ENCODE results near the gene C22orf31. TPM values are rescaled to one million over a fixed set of nuclear protein-coding genes. Genes with fewer than 3 reads are reported as not detected.

Gene C22orf31
- not detected for total RNA-seq
- long read RNA-seq = 0 reads

- ATAC-seq (no peak), DNase-seq (no peak)
- intact Hi-C loops (cut with DNase I, micrococcal nuclease) = no loop called here
These were observed at the start of gene C22orf31 for GRCh38 chr22:29061773-29062172. C22orf31 (minus strand) TSS chr22:29061831; CDS start chr22:29061792, 39 bp downstream.

GRCh38 chr22:29110946-29111345 lies 49.3 kb upstream of the C22orf31 start:
- DNase-seq (no peak), ATAC-seq (no peak)
- intact Hi-C loops (cut with DNase I, micrococcal nuclease) = no loop called here

DNA sequence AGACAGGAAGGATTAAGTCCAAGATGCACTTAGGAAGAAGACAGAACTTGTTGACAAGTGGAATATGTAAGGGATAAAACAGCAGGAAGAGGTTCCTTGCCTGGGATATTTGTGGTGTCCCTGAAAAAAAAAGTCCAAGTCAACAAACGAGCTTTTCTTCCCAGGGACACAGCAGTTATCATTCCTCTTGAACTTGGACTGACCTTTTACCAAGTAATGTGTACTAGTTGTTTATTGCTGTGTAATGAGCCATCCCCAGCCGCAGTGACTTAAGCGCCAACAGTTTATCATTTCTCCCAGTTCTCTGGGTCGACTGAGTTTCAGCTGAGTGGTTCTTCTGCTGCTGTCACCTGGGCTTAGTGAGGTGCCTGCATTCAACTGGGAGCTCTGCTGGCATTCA lies 48.2 kb upstream of the C22orf31 start:
- ATAC-seq (peak; percentile 91), DNase-seq (no peak)
- intact Hi-C loops (cut with DNase I, micrococcal nuclease) = no loop called here

- intact Hi-C loops (cut with DNase I, micrococcal nuclease) = no loop called here
- DNase-seq (no peak), ATAC-seq (no peak)
These were observed 46.5 kb upstream of the C22orf31 start for GRCh38 chr22:29108137-29108536.

DNA sequence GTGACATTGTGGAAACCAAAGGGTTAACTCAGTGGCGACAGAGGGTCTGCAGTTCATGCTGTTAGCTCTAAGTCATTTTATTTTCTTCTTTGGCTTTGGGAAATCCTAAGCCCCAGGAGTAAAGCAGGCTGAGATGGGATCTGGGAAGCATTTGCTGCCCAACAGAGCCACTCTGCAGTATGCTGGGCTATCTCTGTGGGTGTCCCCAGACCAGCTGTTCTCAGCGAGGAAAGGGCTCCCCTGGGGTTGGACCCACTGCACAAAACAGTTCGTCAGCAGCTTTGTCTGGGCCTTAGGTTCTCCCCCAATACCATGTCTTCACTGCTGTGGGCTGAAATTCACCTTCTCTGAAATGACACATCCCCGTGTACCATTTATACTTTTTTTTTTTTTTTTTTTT lies 45.2 kb upstream of the C22orf31 start:
- ATAC-seq (no peak), DNase-seq (no peak)
- intact Hi-C loops (cut with DNase I, micrococcal nuclease) = no loop called here

DNA sequence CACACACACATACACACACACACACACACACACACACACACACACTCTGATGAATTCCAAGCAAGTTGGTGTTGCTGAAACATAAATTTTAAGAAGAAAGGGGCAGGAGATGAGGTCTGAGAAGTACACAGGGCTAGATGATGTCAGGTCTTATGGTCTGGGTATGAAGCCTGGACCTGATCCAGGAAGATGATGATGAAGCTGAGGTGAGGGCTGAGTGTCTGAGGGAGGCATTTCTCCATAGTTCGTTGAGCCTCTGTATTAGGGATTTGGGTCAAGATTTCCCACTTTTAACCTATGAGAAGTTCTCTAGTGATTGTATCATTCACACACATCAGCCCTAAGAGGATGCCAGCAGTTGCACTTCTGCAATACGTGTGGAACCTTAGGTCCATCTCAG lies 43.8 kb upstream of the C22orf31 start:
- intact Hi-C loops (cut with DNase I, micrococcal nuclease) = no loop called here
- DNase-seq (no peak), ATAC-seq (no peak)

- ATAC-seq = no peak
- DNase-seq = no peak
- intact Hi-C loops (cut with DNase I, micrococcal nuclease) = no loop called here
These were observed 41.5 kb upstream of the C22orf31 start for GRCh38 chr22:29103121-29103520.

DNA sequence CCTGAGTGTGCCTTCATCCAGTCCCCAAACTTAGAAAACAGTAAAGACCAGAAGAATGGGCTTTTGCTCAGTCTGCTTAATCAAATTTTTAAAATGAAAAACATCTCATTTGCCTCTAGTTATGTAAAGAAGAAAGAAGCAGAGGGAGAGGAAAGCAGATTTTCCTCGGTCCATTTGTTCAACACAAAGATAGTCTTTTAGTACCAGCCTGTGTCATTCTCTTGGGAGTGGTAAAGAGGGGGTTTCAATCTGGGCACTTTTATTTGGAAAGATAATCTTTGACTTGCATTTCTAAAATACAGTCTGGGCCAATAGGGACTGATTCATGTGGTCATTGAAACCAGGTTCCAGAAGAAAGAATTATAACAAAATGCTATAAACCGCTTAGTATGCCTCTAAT lies 40.7 kb upstream of the C22orf31 start:
- ATAC-seq (no peak), DNase-seq (no peak)
- intact Hi-C loops (cut with DNase I, micrococcal nuclease) = no loop called here

- no peak for ATAC-seq
- intact Hi-C loops (cut with DNase I, micrococcal nuclease) = no loop called here
- DNase-seq = no peak
These were observed 36.7 kb upstream of the C22orf31 start for GRCh38 chr22:29098296-29098695.

DNA sequence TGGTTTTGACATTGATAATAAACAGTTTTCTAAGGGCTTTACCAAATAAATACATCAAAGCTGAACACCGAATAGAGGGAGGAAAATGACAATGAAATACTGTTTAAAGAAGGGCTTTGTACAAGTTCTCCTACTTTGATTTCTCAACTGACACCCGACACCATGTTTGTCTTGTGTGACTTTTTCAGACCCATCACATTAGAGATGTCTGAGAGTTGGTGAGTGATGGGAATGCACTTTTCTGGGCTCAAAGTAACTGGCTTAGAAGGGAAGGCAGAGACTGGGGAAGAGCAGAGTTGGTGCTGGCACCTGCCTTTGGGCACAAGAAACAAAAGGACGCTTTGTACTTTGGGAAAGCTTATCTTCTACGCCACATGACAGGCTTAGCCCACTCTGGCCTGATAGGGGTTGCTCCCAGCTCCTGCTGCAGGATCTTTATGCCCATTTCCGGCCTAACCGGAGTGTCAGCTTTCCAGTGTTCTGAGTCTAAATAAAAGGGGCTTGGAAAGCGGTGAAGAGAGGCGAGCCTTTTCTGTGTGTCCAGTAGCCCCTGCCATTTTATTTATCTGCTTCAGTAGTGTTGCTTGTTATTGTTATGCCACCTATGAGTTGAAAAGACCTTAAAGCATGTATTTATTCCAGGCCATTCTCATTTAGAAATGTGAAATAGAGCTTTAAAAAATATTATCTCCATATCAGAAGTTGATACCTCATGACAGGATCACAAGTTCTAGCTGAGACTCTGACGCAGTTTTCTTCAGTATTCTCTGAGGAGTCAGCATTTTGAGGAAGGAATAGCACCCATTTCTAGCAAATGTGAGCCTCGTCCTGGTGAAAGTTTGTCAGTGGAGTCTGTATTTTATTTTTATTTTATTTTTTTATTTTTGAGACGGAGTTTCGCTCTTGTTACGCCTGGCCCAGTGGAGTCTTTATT lies 35.4 kb upstream of the C22orf31 start:
- intact Hi-C loops (cut with DNase I, micrococcal nuclease) = no loop called here

GRCh38 chr22:29095459-29095858 lies 33.8 kb upstream of the C22orf31 start:
- intact Hi-C loops (cut with DNase I, micrococcal nuclease) = no loop called here
- no peak for DNase-seq

More for the DNA sequence above, 35.4 kb upstream of the C22orf31 start:
- ATAC-seq (peak; percentile 59), DNase-seq (no peak)

GRCh38 chr22:29093501-29094300 lies 32.1 kb upstream of the C22orf31 start:
- no peak for ATAC-seq
- intact Hi-C loops (cut with DNase I, micrococcal nuclease) = no loop called here
- DNase-seq = no peak

More at GRCh38 chr22:29095459-29095858, 33.8 kb upstream of the C22orf31 start:
- ATAC-seq = no peak

- intact Hi-C loops (cut with DNase I, micrococcal nuclease) = no loop called here
- DNase-seq (no peak), ATAC-seq (no peak)
These were observed 31.4 kb upstream of the C22orf31 start for GRCh38 chr22:29093030-29093429.

- ATAC-seq = peak; percentile 60
These were observed 30.6 kb upstream of the C22orf31 start for GRCh38 chr22:29092243-29092642.

GRCh38 chr22:29090039-29090438 lies 28.4 kb upstream of the C22orf31 start:
- ATAC-seq (no peak), DNase-seq (no peak)
- intact Hi-C loops (cut with DNase I, micrococcal nuclease) = no loop called here

More at GRCh38 chr22:29092243-29092642, 30.6 kb upstream of the C22orf31 start:
- intact Hi-C loops (cut with DNase I, micrococcal nuclease) = no loop called here
- peak in 1 of 2 donors; percentile 26 for DNase-seq

DNA sequence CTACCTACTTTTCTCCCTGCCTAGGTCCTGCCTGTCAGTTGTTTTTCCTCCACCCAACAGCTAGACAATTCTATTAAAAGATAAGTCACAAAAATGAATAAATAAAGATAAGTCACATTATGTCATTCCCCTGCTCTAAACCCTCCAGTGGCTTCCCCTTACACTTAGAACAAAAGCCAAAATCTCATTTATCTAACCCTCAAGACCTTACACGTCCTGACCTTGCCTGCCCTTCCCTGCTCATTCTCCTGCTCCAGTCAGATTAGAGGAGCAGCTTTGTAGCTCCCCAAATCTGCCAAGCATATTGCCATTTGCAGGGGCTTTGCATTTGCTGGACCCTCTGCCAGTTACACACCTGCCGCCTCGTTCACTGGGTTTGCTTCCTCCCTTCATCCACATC lies 27.9 kb upstream of the C22orf31 start:
- intact Hi-C loops (cut with DNase I, micrococcal nuclease) = no loop called here
- DNase-seq (no peak), ATAC-seq (no peak)

GRCh38 chr22:29088809-29089208 lies 27.2 kb upstream of the C22orf31 start:
- intact Hi-C loops (cut with DNase I, micrococcal nuclease) = no loop called here
- DNase-seq = no peak

DNA sequence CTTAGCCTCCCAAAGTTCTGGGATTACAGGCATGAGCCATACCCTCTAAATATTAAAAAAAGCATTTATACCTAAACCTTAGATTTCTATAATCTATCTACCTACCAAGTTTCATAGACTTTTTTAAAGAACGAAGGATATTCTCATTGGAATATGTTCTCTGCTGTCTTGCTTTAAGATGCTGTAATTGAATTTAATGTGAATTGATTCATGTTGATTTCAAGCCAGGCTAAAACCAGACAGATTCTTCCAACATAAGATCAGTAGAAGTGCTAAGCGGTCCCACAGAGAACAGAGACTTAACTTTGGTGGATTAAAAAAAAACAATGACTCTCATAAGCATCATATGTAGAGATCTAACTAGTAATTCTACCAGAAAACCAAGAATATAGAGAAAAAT lies 25.4 kb upstream of the C22orf31 start:
- DNase-seq (no peak), ATAC-seq (no peak)
- intact Hi-C loops (cut with DNase I, micrococcal nuclease) = no loop called here

More at GRCh38 chr22:29088809-29089208, 27.2 kb upstream of the C22orf31 start:
- ATAC-seq = no peak

- ATAC-seq = no peak
- no peak for DNase-seq
- intact Hi-C loops (cut with DNase I, micrococcal nuclease) = no loop called here
These were observed 22.4 kb upstream of the C22orf31 start for GRCh38 chr22:29083933-29084591.

Measured in left colon (tissue), 2 donors.